ENCODE measurements around the gene MIOX. TPM values are rescaled to one million over a fixed set of nuclear protein-coding genes. Genes with fewer than 3 reads are reported as not detected.
A peak's percentile ranks its signal among the peaks of the same experiment; 100 is the strongest.
"Not testable (repeated sequence)": the region's sequence is repeated elsewhere in the genome, so short reads cannot be mapped to it uniquely, and the experiment has no call there.

The MIOX gene
- total RNA-seq, 1 donor = not detected

GRCh38 chr22:50519151-50519550 is 32.5 kb downstream of the MIOX start:
- peaks cover 32% of the 10 kb centered on the region for H3K36me3 ChIP-seq (ENCODE audit: insufficient read depth, low read length)
- no peak overlapping the region for H2AFZ ChIP-seq (ENCODE audit: low read length)
- no peaks in the 10 kb centered on the region for H3K27me3 ChIP-seq (ENCODE audit: insufficient read depth, low read length)
- TF ChIP-seq CTCF (IDR thresholded peaks at IDR 0.05; ENCODE audit: extremely low read depth, low read depth, low read length) = no peak
- H3K4me1 ChIP-seq (ENCODE audit: insufficient read depth, low read length) = peaks cover 1% of the 10 kb centered on the region
- H3K4me2 ChIP-seq (ENCODE audit: insufficient read depth, low read length) = no peak overlapping the region
- H3K9me3 ChIP-seq (ENCODE audit: low read depth, low read length) = no peaks in the 10 kb centered on the region
- H3K27ac ChIP-seq (ENCODE audit: low read depth, low read length) = no peak overlapping the region
- DNase-seq (ENCODE audit: insufficient read length, low spot score, missing footprints) = peak; percentile 37
- H4K20me1 ChIP-seq (ENCODE audit: insufficient read depth, low read length) = peaks cover 15% of the 10 kb centered on the region
- peaks cover 53% of the 10 kb centered on the region for H3K79me2 ChIP-seq (ENCODE audit: insufficient read depth, low read length)
- no peak overlapping the region for H3K4me3 ChIP-seq (ENCODE audit: insufficient read depth, low read length)

GRCh38 chr22:50520184-50520583 is 33.5 kb downstream of the MIOX start:
- H3K4me3 ChIP-seq (ENCODE audit: insufficient read depth, low read length); H2AFZ ChIP-seq (ENCODE audit: low read length); H3K27me3 ChIP-seq (ENCODE audit: insufficient read depth, low read length); H3K27ac ChIP-seq (ENCODE audit: low read depth, low read length); H3K4me2 ChIP-seq (ENCODE audit: insufficient read depth, low read length); H3K4me1 ChIP-seq (ENCODE audit: insufficient read depth, low read length); DNase-seq (ENCODE audit: insufficient read length, low spot score, missing footprints); H3K9me3 ChIP-seq (ENCODE audit: low read depth, low read length): not testable (repeated sequence)
- peaks cover 32% of the 10 kb centered on the region for H3K36me3 ChIP-seq (ENCODE audit: insufficient read depth, low read length)
- H4K20me1 ChIP-seq (ENCODE audit: insufficient read depth, low read length) = peaks cover 23% of the 10 kb centered on the region
- H3K79me2 ChIP-seq (ENCODE audit: insufficient read depth, low read length) = peaks cover 50% of the 10 kb centered on the region

GRCh38 chr22:50520826-50521453 is 34.3 kb downstream of the MIOX start:
- H2AFZ ChIP-seq (ENCODE audit: low read length) = no peak overlapping the region
- no peak overlapping the region for H3K4me3 ChIP-seq (ENCODE audit: insufficient read depth, low read length)
- peaks cover 6% of the 10 kb centered on the region for H3K4me1 ChIP-seq (ENCODE audit: insufficient read depth, low read length)
- H4K20me1 ChIP-seq (ENCODE audit: insufficient read depth, low read length) = peaks cover 23% of the 10 kb centered on the region
- no peak overlapping the region for H3K4me2 ChIP-seq (ENCODE audit: insufficient read depth, low read length)
- H3K9me3 ChIP-seq (ENCODE audit: low read depth, low read length) = no peaks in the 10 kb centered on the region
- H3K27ac ChIP-seq (ENCODE audit: low read depth, low read length) = no peak overlapping the region
- H3K27me3 ChIP-seq (ENCODE audit: insufficient read depth, low read length) = no peaks in the 10 kb centered on the region
- H3K36me3 ChIP-seq (ENCODE audit: insufficient read depth, low read length) = peaks cover 32% of the 10 kb centered on the region
- peaks cover 47% of the 10 kb centered on the region for H3K79me2 ChIP-seq (ENCODE audit: insufficient read depth, low read length)
- peak; percentile 67 for DNase-seq (ENCODE audit: insufficient read length, low spot score, missing footprints)
- no peak for TF ChIP-seq CTCF (IDR thresholded peaks at IDR 0.05; ENCODE audit: extremely low read depth, low read depth, low read length)

GRCh38 chr22:50521710-50522109 is 35.1 kb downstream of the MIOX start:
- Histone ChIP-seq H3K4me2 (ENCODE audit: insufficient read depth, low read length) (no peak overlapping the region), H4K20me1 (ENCODE audit: insufficient read depth, low read length) (peaks cover 23% of the 10 kb centered on the region), H3K4me1 (ENCODE audit: insufficient read depth, low read length) (peaks cover 9% of the 10 kb centered on the region), H3K4me3 (ENCODE audit: insufficient read depth, low read length) (no peak overlapping the region), H2AFZ (ENCODE audit: low read length) (no peak overlapping the region), H3K27me3 (ENCODE audit: insufficient read depth, low read length) (no peaks in the 10 kb centered on the region), H3K79me2 (ENCODE audit: insufficient read depth, low read length) (peaks cover 39% of the 10 kb centered on the region), H3K9me3 (ENCODE audit: low read depth, low read length) (no peaks in the 10 kb centered on the region), H3K36me3 (ENCODE audit: insufficient read depth, low read length) (peaks cover 29% of the 10 kb centered on the region), H3K27ac (ENCODE audit: low read depth, low read length) (no peak overlapping the region)
- TF ChIP-seq CTCF (IDR thresholded peaks at IDR 0.05; ENCODE audit: extremely low read depth, low read depth, low read length) = no peak
- peak; percentile 10 for DNase-seq (ENCODE audit: insufficient read length, low spot score, missing footprints)
